NCI-H1436 (cell line): ENCODE data around the gene DAPK1.

ENCODE experiments used
- DNase-seq: peaks from one replicate; lab custom pipeline; 2025; lab: John Stamatoyannopoulos, UW

The DAPK1 gene

DNA sequence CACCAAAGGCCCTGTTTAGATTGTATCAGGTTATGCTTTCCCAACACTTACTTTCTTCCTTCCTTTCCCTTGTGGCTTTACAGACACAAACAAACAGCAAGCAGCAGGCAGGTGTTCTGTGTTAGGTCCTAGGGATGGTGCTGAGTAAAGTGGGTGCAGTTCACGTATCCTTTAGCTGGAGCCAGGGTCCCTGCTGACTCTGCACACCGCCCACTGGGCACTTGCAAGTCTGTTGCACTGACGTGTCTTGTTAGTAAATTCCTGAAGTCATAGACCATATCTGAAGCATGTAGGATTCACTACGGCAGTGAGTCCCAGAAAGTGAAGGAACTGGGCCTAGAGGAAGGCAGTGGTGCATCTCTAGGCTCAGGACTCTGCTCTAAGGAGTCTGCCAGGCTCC lies 96.5 kb downstream of the DAPK1 start:
- no peak for DNase-seq

- DNase-seq = no peak
Measured at GRCh38 chr9:87594662-87595061, 97.0 kb downstream of the DAPK1 start.

DNA sequence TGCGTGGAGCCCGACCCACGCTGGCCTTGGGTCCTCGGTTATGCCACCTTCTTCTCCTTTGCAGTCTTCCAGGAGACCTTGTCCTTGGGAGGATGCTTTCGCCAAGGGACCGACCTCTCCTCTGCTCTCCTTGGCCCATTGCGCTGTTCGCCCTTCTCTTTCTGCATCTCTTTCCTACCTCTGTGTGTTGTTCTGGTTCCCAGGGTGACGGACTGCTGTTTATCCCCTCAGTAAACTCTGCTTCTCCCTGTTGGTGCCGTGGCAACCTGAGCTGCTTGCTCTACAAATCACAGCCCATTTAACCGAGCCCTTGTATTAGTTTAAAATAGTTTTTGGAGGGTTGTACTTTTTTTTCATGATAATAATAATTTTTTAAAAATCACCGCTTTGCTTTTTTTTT lies 97.9 kb downstream of the DAPK1 start:
- DNase-seq = no peak

GRCh38 chr9:87596862-87597261 lies 99.2 kb downstream of the DAPK1 start:
- no peak for DNase-seq

- no peak for DNase-seq
Measured at GRCh38 chr9:87597710-87598443, 100.2 kb downstream of the DAPK1 start.

- no peak for DNase-seq
Measured at GRCh38 chr9:87599901-87600610, 102.4 kb downstream of the DAPK1 start.

- DNase-seq = no peak
Measured at GRCh38 chr9:87601176-87601575, 103.5 kb downstream of the DAPK1 start.

DNA sequence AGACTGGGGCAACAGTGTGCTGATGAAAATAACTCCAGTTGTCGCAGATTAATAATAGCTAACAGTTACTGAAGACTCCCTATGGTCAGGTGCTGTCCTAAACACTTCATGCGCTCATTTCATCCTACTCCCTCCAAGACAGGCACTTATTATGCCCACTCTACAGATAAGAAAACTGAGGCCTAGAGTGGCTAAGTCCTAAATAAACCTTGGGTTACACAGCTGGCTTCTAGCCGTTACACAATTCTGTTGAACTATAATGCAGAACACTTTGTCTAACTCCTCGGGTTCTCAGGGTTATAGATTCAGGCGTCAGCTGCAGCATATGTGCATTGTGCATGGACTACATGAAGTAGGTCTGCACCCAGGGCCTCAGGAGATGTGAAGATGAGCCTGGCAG lies 103.9 kb downstream of the DAPK1 start:
- no peak for DNase-seq

DNA sequence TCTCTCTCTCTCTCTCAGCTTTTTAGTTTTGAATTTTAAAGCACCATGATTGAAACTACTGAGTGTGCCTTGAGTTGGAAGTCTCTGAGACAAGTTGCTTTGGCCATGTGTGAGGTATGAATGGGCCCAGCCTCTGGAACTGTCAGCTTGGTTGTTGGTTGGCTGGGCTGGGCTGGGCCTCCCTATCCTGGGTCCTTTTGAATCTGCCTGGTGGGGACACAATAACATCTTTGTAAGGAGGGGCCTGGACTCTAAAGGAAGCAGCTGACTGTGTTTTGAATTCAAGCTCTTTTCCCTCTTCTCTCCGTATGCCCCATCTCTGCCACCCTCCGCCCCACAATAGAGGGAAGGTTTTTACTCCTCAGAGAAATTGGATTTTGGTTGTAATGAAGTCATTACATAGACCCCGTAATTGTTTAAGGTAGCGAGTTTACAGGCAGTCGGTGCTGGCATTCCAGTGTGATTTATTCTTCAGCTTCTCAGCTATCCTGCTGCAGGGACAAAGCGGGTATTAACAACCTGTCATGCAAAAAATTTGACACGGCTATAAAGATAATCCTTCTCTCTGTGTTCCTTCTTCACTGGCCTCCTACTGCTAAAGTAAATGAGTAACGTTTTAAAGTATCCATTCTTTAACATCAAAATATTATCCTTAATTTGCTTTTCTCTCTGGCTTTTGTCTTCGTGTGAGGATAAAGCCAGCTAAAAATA lies 105.4 kb downstream of the DAPK1 start:
- no peak for DNase-seq

GRCh38 chr9:87603854-87604490 lies 106.3 kb downstream of the DAPK1 start:
- DNase-seq = no peak

- DNase-seq = no peak
Measured at GRCh38 chr9:87604886-87605588, 107.4 kb downstream of the DAPK1 start.

GRCh38 chr9:87605676-87606075 lies 108.0 kb downstream of the DAPK1 start:
- DNase-seq = no peak

DNA sequence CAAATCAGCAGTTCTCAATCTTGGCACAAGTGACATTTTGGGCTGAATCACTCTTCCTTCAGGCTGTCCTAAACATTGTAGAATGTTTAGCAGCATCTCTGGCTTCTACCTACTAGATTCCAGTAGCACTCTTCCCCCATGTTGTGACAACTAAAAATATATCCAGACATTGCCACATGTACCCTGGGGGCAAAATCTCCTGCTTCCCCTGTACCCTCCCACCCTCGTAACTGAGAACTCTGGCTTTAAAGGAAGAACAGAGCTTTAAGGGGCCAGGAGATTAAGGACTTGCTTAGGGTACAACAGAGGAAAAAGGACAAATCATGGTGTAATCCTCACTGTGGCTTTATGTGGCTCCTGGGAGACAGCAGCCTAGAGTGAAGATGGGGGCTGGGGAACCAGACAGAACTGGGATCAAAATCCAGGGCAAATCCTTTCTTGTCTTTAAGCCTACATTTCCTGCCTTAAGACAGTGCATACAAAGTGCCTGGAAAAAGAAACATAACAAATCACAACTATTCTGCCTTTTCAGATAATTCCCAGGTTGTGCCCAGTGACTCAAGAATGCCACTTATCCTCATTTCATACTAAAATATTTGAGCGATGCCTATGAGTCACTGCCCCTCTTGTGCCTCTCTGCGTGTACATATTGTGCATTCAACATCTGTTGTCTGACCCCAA lies 109.3 kb downstream of the DAPK1 start:
- DNase-seq = no peak

- DNase-seq = no peak
Measured at GRCh38 chr9:87607859-87608258, 110.2 kb downstream of the DAPK1 start.

DNA sequence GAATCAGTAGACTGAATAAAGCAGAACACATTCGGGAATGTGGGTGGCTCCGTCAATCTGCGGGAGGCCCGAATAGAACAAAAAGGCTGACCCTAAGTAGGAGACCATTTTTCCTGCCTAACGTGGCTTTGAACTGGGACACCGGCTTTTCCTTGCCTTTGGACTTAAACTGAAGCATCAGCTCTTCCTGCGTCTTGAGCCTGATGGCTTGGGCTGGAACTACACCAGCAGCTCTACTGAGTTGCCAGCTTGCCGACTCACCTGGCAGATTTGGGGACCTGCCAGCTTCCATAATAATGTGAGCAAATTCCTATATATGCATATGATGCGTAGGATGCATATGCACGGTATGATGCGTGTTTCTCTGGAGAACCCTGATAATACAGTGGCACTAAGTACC lies 111.3 kb downstream of the DAPK1 start:
- no peak for DNase-seq

DNA sequence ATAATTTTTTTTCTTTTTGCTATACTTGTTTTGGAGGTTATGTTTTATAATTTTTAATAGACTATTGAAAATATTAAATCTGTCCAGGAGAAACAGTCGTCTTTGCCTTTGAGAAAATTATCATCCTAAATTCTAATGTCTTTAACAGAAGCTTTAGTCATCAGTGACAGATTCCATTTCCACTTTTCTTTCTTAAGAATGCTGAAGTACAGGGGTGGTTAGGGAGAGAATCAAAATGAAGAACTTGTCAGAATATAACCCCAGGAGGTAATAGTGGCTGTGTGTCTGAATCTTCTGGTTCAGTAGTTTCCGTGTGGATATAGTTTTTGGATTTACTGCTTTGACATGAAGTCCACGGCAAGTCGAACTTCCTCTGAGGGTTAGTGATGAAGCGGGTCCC lies 111.8 kb downstream of the DAPK1 start:
- no peak for DNase-seq

DNA sequence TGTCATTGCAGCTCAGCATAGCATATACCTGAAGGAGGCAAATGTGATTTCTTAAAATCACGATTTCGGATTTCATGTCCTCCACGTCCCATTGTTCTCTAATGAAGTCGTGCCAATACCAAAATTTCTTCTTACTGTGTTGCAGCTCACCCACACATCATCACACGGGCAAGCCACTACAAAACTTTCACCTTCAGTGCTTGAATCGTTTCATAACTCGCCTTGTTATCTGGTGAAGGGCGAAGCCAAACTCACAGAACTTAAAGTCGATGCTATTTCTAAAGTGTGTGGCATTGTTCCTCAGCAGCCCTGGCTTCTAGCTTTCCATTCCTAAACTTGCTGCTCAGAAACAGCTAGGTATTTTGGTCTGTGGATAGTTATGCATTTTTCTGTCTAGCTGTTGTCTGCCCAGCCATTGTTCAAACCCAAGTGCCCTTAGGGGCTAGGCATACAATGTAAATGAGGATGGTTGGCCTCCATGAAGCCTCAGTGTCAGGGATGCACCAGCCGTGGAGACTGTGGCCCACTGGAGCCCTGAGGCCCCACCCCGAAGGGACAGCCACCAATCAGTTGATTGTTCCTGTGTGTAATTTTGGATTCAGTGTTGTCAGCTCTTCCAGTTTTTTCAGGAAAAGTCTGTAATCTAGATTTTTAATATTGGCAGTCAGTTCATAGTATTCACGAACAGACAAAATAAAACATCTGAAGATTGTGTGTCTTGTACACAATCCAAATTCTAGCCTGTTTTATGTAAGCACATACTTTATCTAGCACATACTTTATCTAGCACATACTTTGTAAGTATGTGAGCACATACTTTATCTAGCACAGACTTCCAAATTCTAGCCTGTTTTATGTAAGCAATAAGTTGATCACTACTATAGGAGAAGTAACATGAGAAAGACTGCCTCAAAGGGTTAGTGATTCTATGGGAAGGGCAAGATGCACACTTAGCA lies 112.8 kb downstream of the DAPK1 start:
- no peak for DNase-seq

GRCh38 chr9:87611776-87612175 lies 114.1 kb downstream of the DAPK1 start:
- no peak for DNase-seq

GRCh38 chr9:87612536-87612935 lies 114.9 kb downstream of the DAPK1 start:
- no peak for DNase-seq
